ENCODE results near the gene PER2.

GRCh38 chr2:238306672-238306998, 18.2 kb upstream of the PER2 start:
- no peak for TF ChIP-seq POLR2A (IDR thresholded peaks at IDR 0.05)
- no peak for TF ChIP-seq CTCF (IDR thresholded peaks at IDR 0.05)

All from esophagus squamous epithelium (tissue), 4 donors.